Naive B cell (primary cell): ENCODE data around the gene CCL17. TPM values are rescaled to one million over a fixed set of nuclear protein-coding genes. Genes with fewer than 3 reads are reported as not detected.

Experiments
- ATAC-seq, 2 donors: fragments of 150-1000 bp; cut with Tn5 transposase; 2 replicates each; pipeline ENCODE4 v1.10.0; 2021; ENCODE audit warnings: low read depth in 2 of 2, mild to moderate bottlenecking in 2 of 2, moderate library complexity in 2 of 2
- DNase-seq: peaks from one replicate; pipeline ENCODE4 v3.0.0; 2022
- H3K27ac Mint-ChIP-seq, 6 donors: one replicate each; pipeline ENCODE4 v1.8.0; 2020 to 2022; ENCODE audit warnings: mild to moderate bottlenecking in 6 of 6, mixed read lengths in 6 of 6, moderate library complexity in 5 of 6, inconsistent platforms in 2 of 6
- H3K27me3 Mint-ChIP-seq, 3 donors: one replicate each; pipeline ENCODE4 v1.8.0; 2021 to 2022; ENCODE audit warnings: mixed read lengths in 3 of 3, mild to moderate bottlenecking in 1 of 3
- H3K36me3 Mint-ChIP-seq, 2 donors: one replicate each; pipeline ENCODE4 v1.8.0; 2020 to 2022; ENCODE audit warnings: mixed read lengths in 2 of 2, inconsistent platforms in 1 of 2, mild to moderate bottlenecking in 1 of 2
- H3K4me1 Mint-ChIP-seq, 3 donors: one replicate each; pipeline ENCODE4 v1.8.0; 2020 to 2022; ENCODE audit warnings: mixed read lengths in 3 of 3, inconsistent platforms in 1 of 3, mild to moderate bottlenecking in 1 of 3, moderate library complexity in 1 of 3
- H3K4me3 Mint-ChIP-seq, 8 donors: one replicate each; pipeline ENCODE4 v1.8.0; 2020 to 2022; ENCODE audit warnings: mild to moderate bottlenecking in 8 of 8, mixed read lengths in 8 of 8, moderate library complexity in 8 of 8, inconsistent platforms in 2 of 8
- H3K9me3 Mint-ChIP-seq, 7 donors: one replicate each; pipeline ENCODE4 v1.8.0; 2020 to 2022; ENCODE audit warnings: mixed read lengths in 7 of 7, mild to moderate bottlenecking in 5 of 7, inconsistent platforms in 2 of 7, moderate library complexity in 1 of 7
- polyA plus RNA-seq, 6 donors: library from polyadenylated mRNA; unstranded; fragments of 300-500 nt; fragmentation: Illumina TruSeq; gene quantifications; one replicate each; pipeline ENCODE4 v1.2.3, GENCODE V29; 2021; ENCODE audit warnings: low read depth in 6 of 6

Gene CCL17
- polyA plus RNA-seq, 6 donors from 2014 or later = not detected

DNA sequence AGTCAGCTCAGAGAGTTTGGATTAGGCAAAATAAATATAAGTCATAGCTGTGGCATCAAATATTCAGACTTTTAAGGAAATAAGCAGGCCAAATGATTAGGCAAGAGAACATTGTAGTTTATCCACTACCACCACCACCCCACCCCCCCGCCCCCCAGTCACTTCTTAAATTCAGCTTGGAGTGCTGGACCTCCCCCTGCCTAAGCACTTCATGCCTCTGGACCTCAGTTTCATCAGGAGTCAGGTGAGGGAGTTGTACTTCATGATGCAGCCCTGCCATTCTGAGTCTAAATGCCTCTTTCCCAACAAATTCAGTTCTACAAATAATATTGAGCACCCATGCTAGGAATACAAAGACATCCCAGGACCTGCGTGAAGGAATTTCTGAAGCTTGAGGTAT, 60.0 kb downstream of the CCL17 start:
- no peak for DNase-seq
- H3K9me3 Mint-ChIP-seq = no peaks in the 10 kb centered on the region
- H3K4me3 Mint-ChIP-seq = peak overlapping the region in 4 of 8 donors; percentile 36 to 100 (median 76)
- H3K27me3 Mint-ChIP-seq = no peaks in the 10 kb centered on the region
- peaks cover 21 to 34% (median 22%) of the 10 kb centered on the region in 3 donors for H3K4me1 Mint-ChIP-seq
- ATAC-seq = no peak
- peaks cover 0 to 22% of the 10 kb centered on the region in 2 donors for H3K36me3 Mint-ChIP-seq
- no peak overlapping the region for H3K27ac Mint-ChIP-seq

Other genes starting within 250 kb of the CCL17 start
- 100 to 1,000 TPM in 1 of 6 donors, 10 to 100 TPM in 5; 85.1 to 109 (median 93.6) TPM for gene PSME3IP1, start 218.7 kb upstream of the CCL17 start, polyA plus RNA-seq
- gene RSPRY1, start 218.4 kb upstream of the CCL17 start, polyA plus RNA-seq = 10 to 100 TPM; 26.7 to 42.7 (median 33.5) TPM
- gene ARL2BP, start 159.5 kb upstream of the CCL17 start, polyA plus RNA-seq = 100 to 1,000 TPM; 108 to 236 (median 132) TPM
- under 1 TPM; 0.14 to 0.68 (median 0.52) TPM for gene PLLP, start 120.1 kb upstream of the CCL17 start, polyA plus RNA-seq
- not detected for gene CCL22, start 46.0 kb upstream of the CCL17 start, polyA plus RNA-seq
- not detected for gene CX3CL1, start 32.3 kb upstream of the CCL17 start, polyA plus RNA-seq
- 10 to 100 TPM; 33.4 to 67.2 (median 40.9) TPM for gene CIAPIN1, start 42.6 kb downstream of the CCL17 start, polyA plus RNA-seq
- gene COQ9, start 42.7 kb downstream of the CCL17 start, polyA plus RNA-seq = 10 to 100 TPM; 17.6 to 42.2 (median 23.3) TPM
- 10 to 100 TPM; 33.6 to 59.9 (median 39.7) TPM for gene POLR2C, start 57.9 kb downstream of the CCL17 start, polyA plus RNA-seq
- gene DOK4, start 81.7 kb downstream of the CCL17 start, polyA plus RNA-seq = 1 to 10 TPM in 4 of 6 donors, under 1 TPM in 1, not detected in 1; 0.22 to 2.1 (median 1.4) TPM
- 10 to 100 TPM in 2 of 6 donors, 1 to 10 TPM in 4; 3.8 to 13.8 (median 9.3) TPM for gene CCDC102A, start 131.8 kb downstream of the CCL17 start, polyA plus RNA-seq
- 10 to 100 TPM; 15.2 to 36.4 (median 18.9) TPM for gene ADGRG5, start 137.9 kb downstream of the CCL17 start, polyA plus RNA-seq
- under 1 TPM in 5 of 6 donors, not detected in 1; 0.17 to 0.72 (median 0.65) TPM for gene ADGRG1, start 223.9 kb downstream of the CCL17 start, polyA plus RNA-seq